ENCODE data around the gene ZNF497.

DNA sequence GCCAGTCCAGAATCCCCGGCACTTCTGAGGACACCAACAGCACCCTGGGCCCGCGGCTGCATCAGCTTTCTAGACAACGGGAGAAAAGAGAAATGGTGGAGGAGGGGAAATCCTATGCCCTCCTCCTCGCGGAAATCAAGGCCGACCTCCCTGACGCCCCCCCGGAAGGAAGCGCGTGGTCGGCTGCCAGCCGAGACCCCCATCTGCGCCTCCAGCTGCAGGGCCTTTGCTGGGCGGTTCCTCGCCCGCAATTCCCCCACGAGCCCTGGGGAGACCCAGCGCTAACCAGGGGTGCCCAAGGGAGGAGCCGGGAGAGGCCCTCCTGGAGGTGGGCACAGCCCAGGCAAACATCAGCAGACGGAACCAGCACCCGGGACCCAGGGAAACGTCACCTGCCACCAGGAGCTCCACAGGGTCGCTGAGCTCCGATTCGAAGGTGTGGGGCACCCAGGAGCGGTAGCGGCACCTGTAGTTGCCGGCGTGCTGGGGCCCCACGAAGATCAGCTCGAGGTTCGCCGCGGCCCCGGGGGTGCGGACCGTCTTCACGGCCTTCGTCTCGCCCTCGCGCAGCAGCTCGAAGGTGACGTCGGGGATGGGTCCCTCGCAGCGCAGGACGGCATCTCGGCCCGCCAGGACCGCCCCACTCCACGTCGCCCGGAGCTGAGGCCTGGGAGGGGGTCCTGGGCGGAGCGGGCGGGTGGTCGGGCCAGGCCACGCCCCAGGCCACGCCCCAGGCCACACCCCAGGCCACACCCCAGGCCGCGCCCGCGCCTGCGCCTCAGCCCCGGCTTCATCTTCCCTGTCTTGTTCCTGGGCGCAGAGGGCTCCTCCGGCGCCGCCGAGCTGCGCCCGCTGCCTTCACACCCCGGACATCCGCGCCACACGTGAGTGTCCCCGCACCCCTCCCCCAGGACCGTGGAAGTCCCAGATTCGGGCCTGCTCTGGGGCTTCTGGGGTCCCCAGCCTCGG lies 15.3 kb downstream of the ZNF497 start:
- TF ChIP-seq, protein P1, sequence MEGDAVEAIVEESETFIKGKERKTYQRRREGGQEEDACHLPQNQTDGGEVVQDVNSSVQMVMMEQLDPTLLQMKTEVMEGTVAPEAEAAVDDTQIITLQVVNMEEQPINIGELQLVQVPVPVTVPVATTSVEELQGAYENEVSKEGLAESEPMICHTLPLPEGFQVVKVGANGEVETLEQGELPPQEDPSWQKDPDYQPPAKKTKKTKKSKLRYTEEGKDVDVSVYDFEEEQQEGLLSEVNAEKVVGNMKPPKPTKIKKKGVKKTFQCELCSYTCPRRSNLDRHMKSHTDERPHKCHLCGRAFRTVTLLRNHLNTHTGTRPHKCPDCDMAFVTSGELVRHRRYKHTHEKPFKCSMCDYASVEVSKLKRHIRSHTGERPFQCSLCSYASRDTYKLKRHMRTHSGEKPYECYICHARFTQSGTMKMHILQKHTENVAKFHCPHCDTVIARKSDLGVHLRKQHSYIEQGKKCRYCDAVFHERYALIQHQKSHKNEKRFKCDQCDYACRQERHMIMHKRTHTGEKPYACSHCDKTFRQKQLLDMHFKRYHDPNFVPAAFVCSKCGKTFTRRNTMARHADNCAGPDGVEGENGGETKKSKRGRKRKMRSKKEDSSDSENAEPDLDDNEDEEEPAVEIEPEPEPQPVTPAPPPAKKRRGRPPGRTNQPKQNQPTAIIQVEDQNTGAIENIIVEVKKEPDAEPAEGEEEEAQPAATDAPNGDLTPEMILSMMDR (IDR thresholded peaks at IDR 0.05), result no peak
- peak; percentile 64 for TF ChIP-seq TAF1 (IDR thresholded peaks at IDR 0.05; ENCODE audit: borderline replicate concordance, low read depth, low read length)
- no peak for TF ChIP-seq GABPA (IDR thresholded peaks at IDR 0.05; ENCODE audit: low read depth)
- TF ChIP-seq SIN3A (IDR thresholded peaks at IDR 0.05; ENCODE audit: borderline replicate concordance, low read depth, low read length), result peak; percentile 36; the same call in 1 of the 2 replicates
- TF ChIP-seq, protein P2, sequence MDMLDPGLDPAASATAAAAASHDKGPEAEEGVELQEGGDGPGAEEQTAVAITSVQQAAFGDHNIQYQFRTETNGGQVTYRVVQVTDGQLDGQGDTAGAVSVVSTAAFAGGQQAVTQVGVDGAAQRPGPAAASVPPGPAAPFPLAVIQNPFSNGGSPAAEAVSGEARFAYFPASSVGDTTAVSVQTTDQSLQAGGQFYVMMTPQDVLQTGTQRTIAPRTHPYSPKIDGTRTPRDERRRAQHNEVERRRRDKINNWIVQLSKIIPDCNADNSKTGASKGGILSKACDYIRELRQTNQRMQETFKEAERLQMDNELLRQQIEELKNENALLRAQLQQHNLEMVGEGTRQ (IDR thresholded peaks at IDR 0.05; ENCODE audit: borderline replicate concordance, low read depth, low read length), result no peak
- TF ChIP-seq, protein P3, sequence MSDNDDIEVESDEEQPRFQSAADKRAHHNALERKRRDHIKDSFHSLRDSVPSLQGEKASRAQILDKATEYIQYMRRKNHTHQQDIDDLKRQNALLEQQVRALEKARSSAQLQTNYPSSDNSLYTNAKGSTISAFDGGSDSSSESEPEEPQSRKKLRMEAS (IDR thresholded peaks at IDR 0.05; ENCODE audit: low read depth), result peak; percentile 71; the same call in 1 of the 2 replicates
- TF ChIP-seq, protein P4, sequence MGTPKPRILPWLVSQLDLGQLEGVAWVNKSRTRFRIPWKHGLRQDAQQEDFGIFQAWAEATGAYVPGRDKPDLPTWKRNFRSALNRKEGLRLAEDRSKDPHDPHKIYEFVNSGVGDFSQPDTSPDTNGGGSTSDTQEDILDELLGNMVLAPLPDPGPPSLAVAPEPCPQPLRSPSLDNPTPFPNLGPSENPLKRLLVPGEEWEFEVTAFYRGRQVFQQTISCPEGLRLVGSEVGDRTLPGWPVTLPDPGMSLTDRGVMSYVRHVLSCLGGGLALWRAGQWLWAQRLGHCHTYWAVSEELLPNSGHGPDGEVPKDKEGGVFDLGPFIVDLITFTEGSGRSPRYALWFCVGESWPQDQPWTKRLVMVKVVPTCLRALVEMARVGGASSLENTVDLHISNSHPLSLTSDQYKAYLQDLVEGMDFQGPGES (IDR thresholded peaks at IDR 0.05; ENCODE audit: low read depth, low read length), result no peak
- TF ChIP-seq RFX5 (IDR thresholded peaks at IDR 0.05; ENCODE audit: low read length), result no peak
- no peak for TF ChIP-seq FOXM1 (IDR thresholded peaks at IDR 0.05; ENCODE audit: low read depth)
- TF ChIP-seq, protein P5, sequence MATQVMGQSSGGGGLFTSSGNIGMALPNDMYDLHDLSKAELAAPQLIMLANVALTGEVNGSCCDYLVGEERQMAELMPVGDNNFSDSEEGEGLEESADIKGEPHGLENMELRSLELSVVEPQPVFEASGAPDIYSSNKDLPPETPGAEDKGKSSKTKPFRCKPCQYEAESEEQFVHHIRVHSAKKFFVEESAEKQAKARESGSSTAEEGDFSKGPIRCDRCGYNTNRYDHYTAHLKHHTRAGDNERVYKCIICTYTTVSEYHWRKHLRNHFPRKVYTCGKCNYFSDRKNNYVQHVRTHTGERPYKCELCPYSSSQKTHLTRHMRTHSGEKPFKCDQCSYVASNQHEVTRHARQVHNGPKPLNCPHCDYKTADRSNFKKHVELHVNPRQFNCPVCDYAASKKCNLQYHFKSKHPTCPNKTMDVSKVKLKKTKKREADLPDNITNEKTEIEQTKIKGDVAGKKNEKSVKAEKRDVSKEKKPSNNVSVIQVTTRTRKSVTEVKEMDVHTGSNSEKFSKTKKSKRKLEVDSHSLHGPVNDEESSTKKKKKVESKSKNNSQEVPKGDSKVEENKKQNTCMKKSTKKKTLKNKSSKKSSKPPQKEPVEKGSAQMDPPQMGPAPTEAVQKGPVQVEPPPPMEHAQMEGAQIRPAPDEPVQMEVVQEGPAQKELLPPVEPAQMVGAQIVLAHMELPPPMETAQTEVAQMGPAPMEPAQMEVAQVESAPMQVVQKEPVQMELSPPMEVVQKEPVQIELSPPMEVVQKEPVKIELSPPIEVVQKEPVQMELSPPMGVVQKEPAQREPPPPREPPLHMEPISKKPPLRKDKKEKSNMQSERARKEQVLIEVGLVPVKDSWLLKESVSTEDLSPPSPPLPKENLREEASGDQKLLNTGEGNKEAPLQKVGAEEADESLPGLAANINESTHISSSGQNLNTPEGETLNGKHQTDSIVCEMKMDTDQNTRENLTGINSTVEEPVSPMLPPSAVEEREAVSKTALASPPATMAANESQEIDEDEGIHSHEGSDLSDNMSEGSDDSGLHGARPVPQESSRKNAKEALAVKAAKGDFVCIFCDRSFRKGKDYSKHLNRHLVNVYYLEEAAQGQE (IDR thresholded peaks at IDR 0.05; ENCODE audit: low read depth, low read length), result no peak
- TF ChIP-seq RAD21 (IDR thresholded peaks at IDR 0.05; ENCODE audit: low read length), result no peak
- TF ChIP-seq EP300 (IDR thresholded peaks at IDR 0.05; ENCODE audit: borderline replicate concordance in 1 of 2, low read depth in 1 of 2, low read length in 1 of 2), result no peak

All from SK-N-SH (cell line).